LNCAP (cell line): ENCODE measurements around the gene BCL11A.

Experiments
- CTCF ChIP-seq: fragments of 450-650 bp; IDR thresholded peaks from 2 replicates; pipeline ENCODE4 v1.5.1; 2017; ENCODE audit warnings: mild to moderate bottlenecking

The BCL11A gene

DNA sequence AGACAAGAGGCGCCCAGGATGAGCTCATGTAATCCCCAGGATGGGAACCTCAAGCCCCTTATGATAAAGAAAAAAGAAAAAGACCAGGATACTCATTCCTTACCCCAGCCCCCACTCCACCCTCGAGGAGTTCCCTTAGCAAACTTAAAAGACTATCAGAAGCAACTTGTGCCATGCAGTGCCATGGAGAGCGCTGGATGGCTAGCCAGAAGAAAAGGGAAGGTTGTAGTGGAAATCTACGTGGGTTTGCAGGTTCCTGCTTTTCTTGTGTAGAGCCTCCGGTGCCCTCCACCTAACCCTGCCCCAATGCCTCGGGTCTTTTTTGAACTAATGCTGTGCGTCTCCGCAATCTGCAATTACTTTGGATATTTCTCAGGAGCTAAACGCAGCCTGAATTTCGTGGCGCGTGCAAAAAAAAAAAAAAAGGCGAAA lies 16.2 kb upstream of the BCL11A start:
- no peak for TF ChIP-seq CTCF

GRCh38 chr2:60567919-60568768 lies 14.7 kb upstream of the BCL11A start:
- no peak for TF ChIP-seq CTCF

DNA sequence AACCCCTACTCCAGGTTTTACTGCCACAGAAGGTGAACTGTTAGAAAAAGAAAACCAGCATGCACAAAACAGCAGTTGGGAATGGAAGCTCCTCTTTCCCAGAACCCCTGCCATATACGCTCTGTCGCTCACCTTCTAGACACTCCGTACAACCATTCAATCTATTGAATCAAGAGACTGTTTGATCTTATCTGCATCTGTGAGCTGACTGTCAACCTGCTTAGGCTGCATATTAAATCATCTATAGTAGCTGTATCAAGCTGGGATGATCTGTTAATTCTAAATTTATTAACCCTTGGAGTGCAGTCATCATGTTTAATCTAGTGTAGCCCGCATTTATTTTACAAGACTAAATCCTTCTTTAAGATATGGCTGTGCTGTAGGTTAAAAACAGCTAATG lies 13.6 kb upstream of the BCL11A start:
- no peak for TF ChIP-seq CTCF

DNA sequence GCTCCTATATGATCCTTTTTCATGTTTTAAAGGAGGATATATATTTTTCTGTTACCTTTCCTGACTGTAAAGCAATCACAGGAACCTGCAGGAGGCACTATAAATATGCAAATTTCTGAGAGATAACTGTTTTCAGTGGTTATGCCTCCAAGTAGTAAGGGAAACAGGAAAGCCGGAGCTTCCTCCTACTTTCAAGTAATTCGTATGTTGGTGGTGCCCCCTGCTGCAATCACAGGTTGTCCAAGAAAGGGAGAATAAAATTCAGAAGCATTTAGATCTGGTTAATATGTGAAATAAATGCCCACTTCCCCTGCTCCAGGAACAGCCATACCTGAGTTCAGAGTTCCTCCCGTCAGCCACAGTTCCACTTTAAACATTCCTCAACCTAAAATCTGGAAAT lies 12.0 kb upstream of the BCL11A start:
- peak; percentile 17; the same call in 1 of the 2 replicates for TF ChIP-seq CTCF

DNA sequence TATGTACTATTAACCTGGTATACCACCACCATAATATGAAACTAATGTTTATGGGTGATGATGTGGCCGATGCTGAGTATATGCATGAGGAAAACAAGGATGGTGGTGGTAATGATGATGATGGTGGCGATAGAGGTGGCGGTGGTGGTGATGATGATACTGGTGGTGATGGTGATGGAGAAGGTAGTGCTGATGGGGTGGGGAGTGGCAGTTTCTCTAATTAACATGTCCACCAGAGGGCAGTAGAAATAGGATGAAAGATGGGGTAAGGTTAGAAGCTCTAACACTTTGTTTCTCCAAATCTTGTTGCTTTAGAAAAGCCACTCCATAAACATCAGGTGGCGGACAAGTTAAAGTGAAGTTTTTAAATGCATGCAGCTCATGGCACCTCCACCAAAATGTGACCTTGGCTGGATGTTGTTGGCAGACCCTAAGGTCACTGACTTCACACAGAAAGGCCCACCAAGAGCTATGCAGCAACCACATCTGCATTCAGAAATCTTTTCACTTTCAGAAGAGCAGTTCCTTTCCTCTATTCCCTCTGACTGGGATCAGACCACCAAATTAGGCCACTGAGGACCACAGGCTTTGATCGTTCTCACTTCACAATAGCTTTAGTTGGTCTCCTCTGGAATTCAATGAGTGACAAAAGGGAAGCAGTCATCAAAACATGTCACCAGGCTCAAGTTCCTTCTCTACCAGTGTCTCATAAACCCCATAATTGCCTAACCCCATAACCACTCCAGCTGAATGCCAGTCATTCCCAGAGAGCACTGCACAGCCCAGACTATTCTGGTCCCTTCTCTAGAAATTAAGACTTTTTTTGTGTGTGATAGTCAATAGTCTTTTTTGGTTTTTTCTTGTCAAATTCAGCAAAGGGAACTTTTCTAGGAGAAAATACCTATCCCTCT lies 7.5 kb upstream of the BCL11A start:
- TF ChIP-seq CTCF, result peak; percentile 44

DNA sequence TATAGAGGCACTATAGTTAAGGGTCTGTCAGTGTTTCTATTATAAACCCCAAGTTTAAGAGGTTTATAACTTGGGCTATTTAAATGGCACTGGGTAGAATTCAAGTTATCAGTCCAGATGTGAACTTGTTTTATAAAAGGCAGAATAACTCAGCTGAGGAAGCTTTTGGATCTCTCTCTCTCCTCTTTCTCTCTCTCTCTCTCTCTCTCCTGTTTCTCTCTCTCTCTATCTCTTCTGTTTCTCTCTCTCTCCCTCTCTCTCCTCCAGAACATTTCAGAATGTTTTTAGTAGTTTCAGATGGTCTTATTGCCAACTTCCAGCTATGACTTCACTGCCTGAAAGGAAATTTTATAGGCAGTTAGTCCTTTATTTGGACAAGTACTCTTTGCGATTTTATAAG lies 6.4 kb upstream of the BCL11A start:
- no peak for TF ChIP-seq CTCF

GRCh38 chr2:60558536-60558935 lies 5.1 kb upstream of the BCL11A start:
- no peak for TF ChIP-seq CTCF
